ENCODE data around the gene STS.

Gene STS

GRCh38 chrX:7147413-7147977 lies at the start of gene STS:
STS (plus strand) TSS chrX:7147712; CDS start chrX:7253200, 105,488 bp downstream.
- DNase-seq (ENCODE audit: low spot score), result peak; percentile 39

- no peak for DNase-seq (ENCODE audit: low spot score)
These were observed 47.5 kb upstream of the STS start for GRCh38 chrX:7100022-7100421.

GRCh38 chrX:7102119-7102518 lies 45.4 kb upstream of the STS start:
- DNase-seq (ENCODE audit: low spot score), result no peak

GRCh38 chrX:7106649-7107048 lies 40.9 kb upstream of the STS start:
- no peak for DNase-seq (ENCODE audit: low spot score)

GRCh38 chrX:7108030-7108429 lies 39.5 kb upstream of the STS start:
- no peak for DNase-seq (ENCODE audit: low spot score)

GRCh38 chrX:7109049-7109531 lies 38.4 kb upstream of the STS start:
- no peak for DNase-seq (ENCODE audit: low spot score)

- peak; percentile 23 for DNase-seq (ENCODE audit: low spot score)
These were observed 37.4 kb upstream of the STS start for GRCh38 chrX:7109838-7110793.

GRCh38 chrX:7110821-7111276 lies 36.7 kb upstream of the STS start:
- no peak for DNase-seq (ENCODE audit: low spot score)

GRCh38 chrX:7111518-7111917 lies 36.0 kb upstream of the STS start:
- DNase-seq (ENCODE audit: low spot score), result no peak

GRCh38 chrX:7112071-7112470 lies 35.4 kb upstream of the STS start:
- DNase-seq (ENCODE audit: low spot score), result no peak

GRCh38 chrX:7115557-7115956 lies 32.0 kb upstream of the STS start:
- no peak for DNase-seq (ENCODE audit: low spot score)

GRCh38 chrX:7116081-7116480 lies 31.4 kb upstream of the STS start:
- DNase-seq (ENCODE audit: low spot score), result no peak

GRCh38 chrX:7117587-7117986 lies 29.9 kb upstream of the STS start:
- peak; percentile 8 for DNase-seq (ENCODE audit: low spot score)

GRCh38 chrX:7119950-7120877 lies 27.3 kb upstream of the STS start:
- no peak for DNase-seq (ENCODE audit: low spot score)

GRCh38 chrX:7120878-7121219 lies 26.7 kb upstream of the STS start:
- no peak for DNase-seq (ENCODE audit: low spot score)

GRCh38 chrX:7127056-7127455 lies 20.5 kb upstream of the STS start:
- DNase-seq (ENCODE audit: low spot score), result no peak

GRCh38 chrX:7131621-7132020 lies 15.9 kb upstream of the STS start:
- no peak for DNase-seq (ENCODE audit: low spot score)

GRCh38 chrX:7132335-7133049 lies 15.0 kb upstream of the STS start:
- DNase-seq (ENCODE audit: low spot score), result peak; percentile 11

GRCh38 chrX:7133050-7133440 lies 14.5 kb upstream of the STS start:
- DNase-seq (ENCODE audit: low spot score), result no peak

GRCh38 chrX:7134981-7135380 lies 12.5 kb upstream of the STS start:
- no peak for DNase-seq (ENCODE audit: low spot score)

- DNase-seq (ENCODE audit: low spot score), result no peak
These were observed 8.1 kb upstream of the STS start for GRCh38 chrX:7139202-7140081.

Measured in germinal center (tissue), 1 donor.